Stimulated activated CD4-positive, alpha-beta T cell treated with anti-CD3 and anti-CD28 coated beads, Interleukin-15, amount 100 ng/mL, for 48 hours (primary cell): ENCODE data around the gene PANK4.

Experiments
- DNase-seq, 2 donors: peaks; one replicate each; pipeline ENCODE4 v3.0.0-alpha.2; 2020; ENCODE audit warnings: low read depth in 2 of 2

PANK4 gene

GRCh38 chr1:2528966-2529783 lies 2.8 kb upstream of the PANK4 start:
- no peak for DNase-seq

GRCh38 chr1:2528611-2528965 lies 2.2 kb upstream of the PANK4 start:
- DNase-seq = no peak

GRCh38 chr1:2528016-2528415 lies 1.6 kb upstream of the PANK4 start:
- no peak for DNase-seq

- no peak for DNase-seq
Observed at GRCh38 chr1:2527556-2527860, 1.1 kb upstream of the PANK4 start.

GRCh38 chr1:2526824-2527555 lies 594 bp upstream of the PANK4 start:
- peak; percentile 58 to 59 for DNase-seq

- DNase-seq = no peak
Observed at GRCh38 chr1:2525572-2525919, 850 bp downstream of the PANK4 start.

GRCh38 chr1:2523891-2524609 lies 2.3 kb downstream of the PANK4 start:
- DNase-seq = no peak

- no peak for DNase-seq
Observed at GRCh38 chr1:2523191-2523890, 3.1 kb downstream of the PANK4 start.

GRCh38 chr1:2522230-2522629 lies 4.2 kb downstream of the PANK4 start:
- no peak for DNase-seq

- no peak for DNase-seq
Observed at GRCh38 chr1:2520806-2521205, 5.6 kb downstream of the PANK4 start.

GRCh38 chr1:2520206-2520605 lies 6.2 kb downstream of the PANK4 start:
- DNase-seq = no peak

- DNase-seq = no peak
Observed at GRCh38 chr1:2519729-2520128, 6.7 kb downstream of the PANK4 start.

GRCh38 chr1:2519029-2519685 lies 7.2 kb downstream of the PANK4 start:
- DNase-seq = no peak

- no peak for DNase-seq
Observed at GRCh38 chr1:2518528-2518927, 7.9 kb downstream of the PANK4 start.

GRCh38 chr1:2517966-2518365 lies 8.4 kb downstream of the PANK4 start:
- DNase-seq = no peak

- no peak for DNase-seq
Observed at GRCh38 chr1:2516946-2517345, 9.4 kb downstream of the PANK4 start.

- DNase-seq = no peak
Observed at GRCh38 chr1:2516124-2516523, 10.3 kb downstream of the PANK4 start.

GRCh38 chr1:2515763-2516080 lies 10.7 kb downstream of the PANK4 start:
- DNase-seq = no peak

GRCh38 chr1:2514863-2515762 lies 11.3 kb downstream of the PANK4 start:
- no peak for DNase-seq

- no peak for DNase-seq
Observed at GRCh38 chr1:2513939-2514652, 12.3 kb downstream of the PANK4 start.
